DMS153 (cell line): ENCODE data around the gene THEM4.
"Not testable (repeated sequence)": the region's sequence is repeated elsewhere in the genome, so short reads cannot be mapped to it uniquely, and the experiment has no call there.

ENCODE experiments used
- DNase-seq: peaks from one replicate; lab custom pipeline; 2025; lab: John Stamatoyannopoulos, UW

The THEM4 gene

DNA sequence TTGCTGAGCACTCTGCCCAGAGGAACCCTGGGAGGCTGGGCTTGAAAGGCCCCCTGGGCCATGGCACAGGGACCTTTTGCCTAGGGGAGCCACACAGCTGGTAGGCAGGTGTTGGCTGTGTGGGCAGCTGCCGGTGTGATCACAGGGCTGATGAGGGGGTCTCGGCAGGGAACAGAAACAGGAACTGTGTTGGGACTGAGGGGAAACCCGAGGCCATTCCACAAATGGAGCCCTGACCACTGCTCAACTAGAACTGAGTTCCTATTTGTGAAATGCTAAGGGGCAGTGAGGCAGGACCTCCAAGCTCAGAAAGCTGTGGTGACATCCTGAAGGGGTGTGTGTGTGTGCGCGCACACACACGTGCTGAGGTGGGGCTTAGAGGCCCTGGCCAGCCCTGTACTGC, 49.4 kb downstream of the THEM4 start:
- no peak for DNase-seq

DNA sequence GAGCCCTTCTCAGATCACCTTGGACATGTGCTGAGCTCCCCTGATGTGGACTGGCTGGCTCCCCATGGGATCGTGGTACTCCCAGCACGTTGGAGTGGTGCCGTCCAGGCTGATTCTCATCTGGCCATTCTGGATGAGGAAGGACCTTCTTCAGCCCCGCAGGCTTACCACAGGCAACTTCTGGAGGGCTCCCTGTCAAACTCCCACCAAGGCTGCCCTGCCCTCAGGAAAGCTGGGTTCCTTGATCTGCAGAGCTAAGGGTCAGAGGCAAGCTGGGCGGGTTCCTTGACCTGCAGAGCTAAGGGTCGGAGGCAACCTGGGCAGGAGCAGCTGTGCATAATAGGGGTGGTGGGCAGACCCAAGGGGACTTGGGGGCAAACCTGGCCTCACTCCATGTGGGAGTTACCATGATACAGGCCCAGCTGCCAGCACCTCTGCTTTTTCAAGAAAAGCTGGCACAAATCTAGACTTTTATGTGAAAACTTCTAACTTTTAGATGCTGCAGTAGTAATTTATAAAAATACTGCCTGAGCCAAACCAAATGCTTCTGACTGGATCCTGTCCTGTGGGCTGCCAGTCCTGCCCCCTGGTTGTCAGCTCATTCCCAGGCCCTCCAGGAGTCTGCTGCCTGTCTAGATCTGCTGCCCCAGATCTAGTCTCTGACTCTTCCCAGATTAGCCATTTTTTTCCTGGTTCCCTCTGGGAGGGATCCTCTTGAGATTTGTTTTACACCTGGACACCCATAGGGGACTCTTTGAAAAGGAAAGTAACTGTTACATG, 50.2 kb downstream of the THEM4 start:
- DNase-seq: no peak

DNA sequence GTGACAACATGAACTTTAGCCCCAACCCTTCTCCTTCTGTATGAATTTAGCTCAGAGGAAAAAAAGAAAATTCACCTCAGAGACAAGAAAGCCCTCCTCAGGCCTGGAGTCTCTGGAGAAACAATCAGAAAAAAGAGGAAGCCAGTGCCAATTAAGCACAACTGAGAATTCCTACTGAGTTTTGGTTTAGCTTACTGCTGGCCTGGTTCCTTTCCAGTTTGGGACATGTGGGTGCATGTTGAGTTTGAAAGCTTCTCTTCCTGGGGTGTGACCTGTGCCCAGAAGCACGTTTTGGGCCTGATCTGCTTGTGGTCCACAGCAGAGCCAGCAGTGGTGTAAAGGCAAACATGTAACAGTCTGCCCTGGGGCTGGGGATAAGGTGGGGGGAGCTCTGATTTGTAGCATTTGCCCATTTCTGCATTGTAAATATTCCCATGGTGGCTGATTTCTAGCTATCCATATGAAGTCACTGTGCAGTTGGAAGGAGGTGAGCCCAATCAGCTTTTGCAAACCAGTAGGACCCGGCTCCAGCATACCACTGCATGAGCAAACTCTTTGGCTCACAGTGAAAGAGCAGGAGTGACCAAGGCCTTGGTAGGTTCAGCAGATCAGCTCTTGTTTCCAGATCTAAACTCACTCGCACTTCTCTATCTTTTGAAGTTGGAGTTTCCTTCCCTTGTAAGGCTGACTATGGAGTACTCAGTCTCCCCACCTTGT, 51.1 kb downstream of the THEM4 start:
- DNase-seq: no peak

DNA sequence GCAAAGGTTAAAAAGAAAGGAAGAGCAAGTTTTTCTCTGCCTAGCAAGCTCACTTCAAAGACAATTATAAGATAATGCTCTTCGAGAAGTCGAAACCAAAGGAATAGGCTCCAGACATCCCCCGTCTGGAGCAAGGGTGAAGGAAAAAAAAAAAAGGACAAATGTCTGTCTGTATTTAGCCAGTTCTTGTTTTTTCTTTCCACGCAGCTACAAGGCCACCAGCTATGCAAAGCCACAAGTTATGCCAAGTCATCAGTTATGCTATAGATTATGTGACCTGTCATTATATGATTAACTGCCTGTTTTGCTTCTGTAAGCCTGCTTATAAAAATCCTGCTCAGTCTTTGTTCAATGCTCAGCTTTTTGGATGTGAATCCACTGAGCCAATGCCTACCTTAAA, 53.4 kb downstream of the THEM4 start:
- no peak for DNase-seq

DNA sequence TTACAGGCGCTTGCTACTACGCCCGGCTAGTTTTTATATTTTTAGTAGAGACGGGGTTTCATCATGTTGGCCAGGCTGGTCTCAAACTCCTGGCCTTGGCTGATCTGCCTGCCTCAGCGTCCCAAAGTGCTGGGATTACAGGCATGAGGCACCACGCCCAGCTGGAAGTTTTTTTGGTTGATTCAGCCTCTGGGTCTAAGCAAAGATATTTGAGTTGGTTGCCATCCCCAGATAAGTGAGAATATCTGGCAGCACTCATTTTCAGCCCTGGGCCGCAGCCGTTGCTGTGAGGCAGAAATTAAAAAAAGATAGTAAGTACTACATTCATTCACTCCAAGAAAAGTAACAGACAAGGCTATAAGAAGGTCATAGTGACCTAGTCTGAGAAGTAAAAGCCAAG, 53.8 kb downstream of the THEM4 start:
- not testable (repeated sequence) for DNase-seq

DNA sequence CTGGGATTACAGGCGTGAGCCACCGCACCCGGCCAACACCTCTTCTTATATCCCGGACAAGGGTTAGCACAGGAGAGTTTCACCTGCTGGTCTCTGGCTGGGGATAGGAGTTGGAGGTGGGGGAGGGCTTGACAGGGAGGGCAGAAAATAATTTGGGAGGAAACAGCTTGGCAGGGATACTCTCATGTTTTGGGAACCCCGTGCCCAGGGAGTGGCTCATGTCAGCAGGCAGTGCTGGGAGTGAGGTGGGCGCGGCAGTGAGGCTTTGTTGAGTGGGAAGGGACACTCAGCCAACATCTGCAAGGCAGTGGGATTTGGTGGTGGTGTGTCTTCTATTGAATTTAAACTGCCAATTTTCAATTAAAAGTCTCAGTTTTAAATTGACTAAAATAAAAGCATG, 54.7 kb downstream of the THEM4 start:
- DNase-seq: no peak

DNA sequence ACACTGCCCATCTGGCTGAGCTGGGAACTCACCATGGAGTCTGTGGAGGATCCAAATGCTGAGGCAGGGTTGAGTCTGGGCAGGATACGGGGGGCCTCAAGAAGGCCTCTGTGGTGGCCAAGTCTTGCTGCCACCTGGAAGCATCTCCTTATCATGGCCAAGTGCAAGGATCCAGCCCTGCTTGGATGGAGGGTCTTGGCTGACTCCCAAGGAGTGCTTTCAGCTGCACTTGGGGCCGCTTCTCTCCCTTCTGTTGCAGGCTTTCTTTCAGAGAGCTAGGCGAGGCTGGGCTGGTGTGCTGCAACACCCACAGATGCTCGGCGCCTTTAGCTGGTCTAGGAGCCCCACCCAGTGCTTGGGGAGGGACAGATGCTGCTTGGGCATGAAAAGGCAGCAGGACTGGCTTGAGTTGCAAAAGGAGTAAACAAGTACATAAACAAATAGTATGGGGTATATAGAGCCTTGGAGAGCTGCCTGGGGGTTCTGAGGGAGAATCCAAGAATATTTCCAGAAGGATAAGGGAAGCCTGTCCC, 55.8 kb downstream of the THEM4 start, which contains the start of gene THEM5:
Gene THEM5, minus strand, starts transcription at position 302 of the 533 bp plus-strand sequence. Its CDS starts 147 bp downstream, at position 155.
- DNase-seq: no peak

DNA sequence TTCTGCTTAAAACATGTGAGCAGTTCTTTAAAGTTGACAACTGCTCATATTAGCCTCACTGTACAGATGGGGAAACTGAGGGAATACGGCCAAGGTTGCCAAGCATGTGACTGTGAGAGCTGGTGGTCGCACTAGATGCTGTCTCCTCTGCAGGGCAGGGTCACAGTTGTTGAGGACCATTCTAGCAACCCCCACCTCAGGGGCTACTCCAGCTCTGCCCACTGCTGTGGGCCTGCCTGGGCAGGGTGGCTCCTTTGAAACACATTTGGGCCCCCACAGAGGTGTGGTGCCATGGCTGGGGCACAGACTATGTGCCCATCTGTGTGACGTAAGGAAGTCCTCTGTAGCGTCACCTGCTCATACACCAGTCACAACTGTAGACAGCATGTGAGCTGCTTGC, 56.6 kb downstream of the THEM4 start:
- DNase-seq: no peak

DNA sequence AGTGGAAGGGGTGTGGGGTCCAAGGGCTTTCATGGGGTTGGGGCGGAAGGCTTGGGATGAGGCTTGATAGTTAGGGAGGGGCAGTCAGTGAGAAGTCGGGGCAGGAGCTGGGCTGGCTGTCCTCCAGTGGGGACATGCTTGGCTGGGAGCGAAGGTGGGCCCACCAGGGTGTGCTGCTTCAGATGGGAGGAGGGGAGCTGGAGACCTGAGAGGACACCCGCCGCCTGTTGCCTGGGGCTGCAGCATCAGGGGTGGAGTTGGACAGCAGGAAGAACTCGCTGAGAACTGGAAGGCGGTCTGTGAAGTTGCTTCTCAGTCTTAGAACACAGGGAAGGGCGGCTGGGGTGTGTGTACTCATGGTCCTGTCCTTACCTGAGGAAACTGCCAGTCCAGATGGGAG, 57.4 kb downstream of the THEM4 start:
- no peak for DNase-seq

DNA sequence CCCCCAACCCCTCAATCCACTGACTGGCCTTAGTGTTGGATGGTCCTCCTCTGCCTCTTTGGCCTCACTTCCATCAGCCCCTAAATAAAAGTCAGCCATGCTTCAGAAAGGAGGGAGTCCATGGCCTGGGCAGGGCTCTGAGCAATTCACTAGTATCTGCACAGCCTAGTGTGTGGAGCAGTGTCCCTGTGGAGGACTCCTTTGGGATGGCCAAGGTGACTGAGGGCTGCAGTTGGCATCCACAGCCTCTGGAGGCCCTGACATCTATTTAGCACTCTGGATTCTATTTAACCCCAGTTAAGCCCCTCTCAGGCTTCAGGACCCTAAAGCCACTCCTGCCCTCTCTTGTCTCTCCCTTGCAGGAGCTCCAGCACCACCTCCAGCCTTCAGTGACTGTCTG, 59.4 kb downstream of the THEM4 start:
- no peak for DNase-seq

DNA sequence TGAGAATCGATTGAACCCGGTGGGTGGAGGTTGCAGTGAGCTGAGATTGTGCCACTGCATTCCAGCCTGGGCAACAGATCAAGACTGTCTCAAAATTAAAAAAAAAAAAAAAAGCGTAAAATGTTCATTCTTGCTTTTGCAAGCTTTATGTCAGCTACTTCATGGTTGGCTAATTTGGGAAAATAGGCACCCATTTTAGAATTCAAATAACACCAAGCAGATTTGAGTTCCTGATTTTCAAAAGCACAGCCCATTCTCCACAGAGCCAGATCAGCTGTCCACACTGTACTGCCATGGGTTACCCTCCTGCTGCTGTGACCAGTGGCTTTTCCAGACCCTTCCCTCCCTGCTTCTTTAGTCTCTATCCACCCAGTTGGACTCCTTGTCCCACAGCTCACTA, 60.2 kb downstream of the THEM4 start:
- DNase-seq: no peak

DNA sequence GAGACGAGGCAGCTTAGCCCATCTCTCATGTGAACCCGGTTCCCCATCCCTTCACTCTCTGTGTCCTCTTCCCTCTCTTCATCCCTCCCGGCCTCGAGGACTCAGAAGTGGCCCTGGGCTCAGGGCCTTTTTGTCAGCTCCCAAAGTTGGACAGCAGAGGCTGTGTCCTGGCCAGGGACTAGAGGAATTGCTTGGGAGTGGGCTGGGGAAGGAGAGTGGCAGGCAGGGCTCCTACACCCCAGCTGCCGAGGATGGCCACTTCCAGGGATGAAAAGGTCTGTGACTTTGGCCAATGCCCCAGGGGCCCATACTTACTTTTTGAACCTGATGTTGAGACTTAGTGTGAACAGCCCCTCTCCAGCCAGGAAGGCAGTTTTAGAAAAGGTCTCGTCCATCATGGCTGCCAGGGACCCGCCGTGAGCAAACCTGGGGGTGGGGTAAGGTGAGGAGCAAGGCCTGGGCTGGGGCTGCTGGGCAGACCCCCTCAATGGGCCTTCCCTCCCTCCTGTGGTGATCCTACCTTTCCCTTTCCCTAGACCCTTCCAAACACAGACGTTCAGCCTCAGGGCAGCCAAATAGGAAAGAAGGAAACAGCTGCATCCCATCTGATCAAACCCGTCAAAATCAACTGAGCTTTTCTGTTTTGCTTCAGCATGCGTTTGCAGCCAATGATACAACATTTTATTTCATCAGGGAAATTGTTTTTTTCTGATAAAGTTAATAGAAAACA, 61.3 kb downstream of the THEM4 start:
- no peak for DNase-seq

DNA sequence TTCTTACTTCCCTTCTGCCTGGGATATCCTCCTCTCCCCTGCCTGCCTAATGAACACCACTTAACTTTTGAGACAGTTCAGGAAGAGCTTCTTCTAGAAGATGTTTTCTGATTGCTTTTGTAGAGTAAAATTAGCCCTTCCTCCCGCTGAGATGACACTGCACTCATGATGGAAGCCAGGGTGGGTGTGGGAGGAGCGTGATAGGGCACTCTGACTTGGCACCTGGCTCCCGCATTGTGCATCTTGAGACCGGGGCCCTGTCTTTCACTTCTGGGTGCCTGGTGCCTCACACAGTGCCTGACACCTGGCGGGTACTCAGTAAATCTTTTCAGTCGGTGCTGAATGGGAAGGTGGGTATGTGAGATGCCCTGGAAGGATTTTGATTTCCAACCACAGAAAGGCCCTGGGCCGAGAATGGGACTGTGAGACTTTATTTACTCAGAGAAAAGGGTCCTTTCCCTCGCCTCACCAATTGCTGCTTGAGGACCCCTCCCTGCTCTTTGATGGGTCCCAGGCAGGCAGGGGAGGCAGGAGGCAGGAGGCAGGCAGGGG, 62.5 kb downstream of the THEM4 start:
- no peak for DNase-seq

DNA sequence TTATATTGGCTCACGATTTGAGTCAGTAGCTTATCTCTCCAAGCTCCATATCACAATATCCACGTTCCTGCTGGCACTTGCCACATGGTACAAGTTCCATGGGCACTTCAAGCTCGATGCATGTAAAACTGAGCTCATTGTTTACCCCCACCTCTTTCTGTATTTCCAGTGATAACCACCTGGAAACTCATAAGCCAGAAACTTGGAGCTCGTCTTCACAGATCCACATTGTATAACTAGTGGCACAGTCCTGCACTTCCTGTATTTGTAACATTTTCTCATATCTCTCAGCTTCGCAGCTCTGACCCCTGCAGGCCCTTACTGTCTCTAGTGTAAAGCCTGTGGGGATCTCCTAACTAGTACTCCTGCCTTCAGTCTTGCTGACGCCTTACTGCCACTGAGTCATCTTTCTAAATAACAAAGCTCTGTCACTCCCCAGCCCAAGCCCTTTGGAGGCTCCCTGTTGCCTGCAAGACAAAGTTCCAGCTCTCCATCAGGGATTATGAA, 63.2 kb downstream of the THEM4 start:
- DNase-seq: no peak

DNA sequence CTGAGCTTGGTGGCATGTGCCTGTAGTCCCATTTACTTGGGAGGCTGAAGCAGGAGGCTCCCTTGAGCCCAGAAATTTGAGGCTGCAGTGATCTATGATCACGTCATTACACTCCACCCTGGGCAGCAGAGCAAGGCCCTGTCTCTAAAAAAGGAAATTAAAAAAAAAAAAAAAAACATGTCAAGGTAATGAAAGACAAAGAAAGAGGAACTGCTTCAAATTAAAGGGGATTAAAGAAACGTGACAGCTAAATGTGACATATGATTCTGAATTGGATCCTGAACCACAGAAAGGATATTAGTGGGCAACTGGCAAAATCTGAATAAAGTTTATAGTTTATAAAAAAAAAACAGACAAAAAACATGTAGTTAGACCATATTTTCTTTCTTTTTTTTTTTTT, 65.9 kb downstream of the THEM4 start:
- no peak for DNase-seq

DNA sequence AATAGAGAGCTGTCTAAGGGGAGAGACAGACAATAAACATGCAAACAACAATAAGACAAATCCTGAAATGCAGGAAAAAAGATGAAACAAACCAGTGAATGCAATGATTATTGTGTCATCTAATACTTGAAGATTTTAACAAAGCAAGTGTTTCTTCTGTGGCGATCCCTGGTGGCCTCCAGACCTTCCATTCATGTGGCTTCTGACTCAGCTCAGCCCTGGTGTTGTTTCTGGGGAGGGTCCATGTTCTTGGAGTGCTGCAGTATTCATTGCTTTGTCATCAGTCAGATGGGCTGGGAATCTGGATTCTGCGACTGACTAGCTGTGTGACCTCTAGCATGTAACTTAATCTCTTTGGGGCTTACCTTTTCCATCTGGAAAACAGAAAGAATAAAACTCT, 68.2 kb downstream of the THEM4 start:
- no peak for DNase-seq

DNA sequence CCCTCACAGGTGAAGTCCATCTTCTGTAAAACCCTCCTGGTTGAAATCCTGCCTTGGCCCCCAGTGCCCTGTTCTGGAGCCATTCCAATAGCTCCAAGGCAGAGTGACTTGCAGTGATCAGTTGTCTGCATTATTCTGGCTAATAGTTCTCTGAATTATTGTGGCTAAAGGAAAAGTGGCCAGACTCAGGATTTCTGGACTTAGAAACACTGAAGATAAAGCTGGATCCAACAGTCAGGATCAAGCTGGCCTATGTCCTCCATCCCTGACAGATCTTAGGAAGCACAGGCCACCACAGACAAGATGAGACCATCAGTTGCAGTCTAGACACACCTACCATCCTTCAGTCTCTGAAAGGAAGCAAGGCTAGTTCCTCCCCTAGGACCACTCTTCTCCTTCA, 68.9 kb downstream of the THEM4 start:
- DNase-seq: no peak

DNA sequence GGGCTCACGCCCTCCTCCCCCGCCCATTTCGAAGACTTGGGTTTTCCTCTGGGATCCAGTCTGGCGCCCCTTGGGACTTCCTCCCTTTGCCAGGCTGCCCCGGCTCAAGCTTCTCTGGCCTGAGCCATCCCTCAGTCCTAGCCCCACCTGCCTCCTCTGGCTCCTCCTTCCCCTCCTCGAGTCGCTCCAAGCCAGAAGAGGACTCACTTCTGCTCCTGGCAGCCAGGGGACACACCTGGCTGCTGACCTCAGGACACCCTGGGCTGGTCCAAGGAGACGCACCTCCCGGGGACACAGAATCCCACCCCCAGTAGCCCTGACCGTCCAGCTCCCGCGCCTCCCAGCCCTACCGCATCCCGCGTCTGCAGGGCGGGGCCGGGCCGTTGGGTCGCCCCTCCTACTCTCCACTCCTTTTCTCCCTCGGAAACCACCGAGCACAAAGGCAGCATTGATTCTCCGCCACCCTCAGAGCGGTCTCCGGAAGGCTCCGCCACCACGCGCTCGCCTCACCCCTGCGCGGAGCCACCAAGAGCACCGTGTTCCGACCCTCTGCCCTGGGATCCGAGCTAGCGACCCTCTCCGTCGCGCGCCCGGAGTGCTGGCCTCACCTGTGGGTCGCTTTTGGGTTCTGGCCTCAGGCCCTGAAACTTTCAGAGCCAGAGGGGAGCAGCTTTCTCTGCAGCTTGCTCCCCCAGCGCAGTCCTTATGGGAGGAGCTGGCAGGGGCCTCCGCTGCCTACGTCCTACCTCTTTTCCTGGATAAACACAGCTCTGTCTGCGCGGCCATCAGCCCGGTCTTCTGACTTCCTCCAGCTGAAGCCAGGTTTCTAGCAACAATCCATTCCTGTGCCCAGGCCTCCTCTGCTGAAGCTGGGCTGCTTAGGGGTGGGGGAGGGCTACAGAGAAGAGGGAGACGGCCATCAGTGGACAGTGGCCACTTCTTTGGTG, 69.6 kb downstream of the THEM4 start, which contains the start of gene C2CD4D:
Gene C2CD4D, minus strand, starts transcription at position 364 of the 947 bp plus-strand sequence. CDS start 831 bp downstream, outside the sequence.
- DNase-seq: peak; percentile 84

DNA sequence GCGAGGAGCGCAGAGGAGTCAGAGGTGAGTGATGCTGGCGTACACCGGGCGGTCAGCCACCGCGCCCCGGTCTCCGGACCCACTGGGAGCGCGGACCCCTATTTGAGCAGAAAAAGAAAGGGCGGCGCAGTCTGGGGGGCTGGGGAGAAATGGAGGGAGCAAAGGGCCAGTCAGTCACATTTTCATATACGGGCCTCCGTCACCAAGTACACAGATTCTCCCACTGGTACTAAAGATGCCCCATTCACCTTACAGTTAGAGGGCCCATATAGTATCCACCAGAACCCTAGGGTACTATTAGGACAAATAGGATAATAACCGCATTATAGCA, 70.3 kb downstream of the THEM4 start:
- DNase-seq: no peak

DNA sequence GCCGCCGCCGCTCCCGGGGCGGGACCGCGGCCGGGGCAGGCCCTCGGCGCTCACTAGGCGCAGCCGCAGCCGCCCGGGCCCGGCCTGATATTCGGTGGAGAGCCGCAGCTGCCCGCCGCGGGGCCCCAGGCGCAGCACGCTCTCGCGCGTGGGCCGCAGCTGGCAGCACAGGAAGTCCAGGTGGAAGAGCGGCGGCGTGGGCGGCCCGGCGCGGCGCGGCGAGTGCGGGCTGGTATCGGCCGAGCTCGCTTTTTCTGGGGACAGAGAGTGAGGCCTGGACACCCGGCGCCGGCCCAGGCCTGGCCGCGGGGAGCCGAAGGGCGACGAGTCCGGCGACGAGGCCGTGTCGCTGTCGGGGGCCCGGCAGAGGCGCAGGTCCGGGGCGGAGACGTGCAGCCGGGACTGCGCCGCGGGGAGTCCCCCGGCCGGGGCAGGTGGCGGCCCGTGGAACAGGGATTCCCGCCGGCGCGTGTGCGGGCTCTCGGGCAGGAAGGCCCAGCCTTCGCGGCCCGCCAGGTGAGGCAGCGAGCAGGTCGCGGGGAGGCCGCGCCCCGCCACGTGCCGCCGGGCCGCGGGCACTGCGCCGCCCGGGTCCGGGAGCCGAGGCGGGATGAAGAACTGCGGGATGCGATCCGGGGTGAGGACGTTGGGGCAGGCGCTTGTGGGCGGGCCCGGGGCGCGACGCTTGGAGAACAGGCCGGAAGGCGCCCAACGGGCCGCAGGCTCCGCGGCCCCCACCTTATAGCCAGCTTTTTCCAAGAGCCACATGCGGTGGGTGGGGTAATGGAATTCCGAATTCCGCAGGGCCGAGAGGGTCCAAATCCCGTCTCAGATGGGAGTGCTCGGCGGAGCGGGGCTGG, 70.9 kb downstream of the THEM4 start:
- no peak for DNase-seq
